Fibroblast of skin of back (primary cell): ENCODE measurements around the gene KRTAP1-3.
A peak's percentile ranks its signal among the peaks of the same experiment; 100 is the strongest.
"Not testable (repeated sequence)": the region's sequence is repeated elsewhere in the genome, so short reads cannot be mapped to it uniquely, and the experiment has no call there.

Source experiments
- DNase-seq: peaks from one replicate; pipeline ENCODE4 v3.0.0-alpha.2; 2013

KRTAP1-3 gene

DNA sequence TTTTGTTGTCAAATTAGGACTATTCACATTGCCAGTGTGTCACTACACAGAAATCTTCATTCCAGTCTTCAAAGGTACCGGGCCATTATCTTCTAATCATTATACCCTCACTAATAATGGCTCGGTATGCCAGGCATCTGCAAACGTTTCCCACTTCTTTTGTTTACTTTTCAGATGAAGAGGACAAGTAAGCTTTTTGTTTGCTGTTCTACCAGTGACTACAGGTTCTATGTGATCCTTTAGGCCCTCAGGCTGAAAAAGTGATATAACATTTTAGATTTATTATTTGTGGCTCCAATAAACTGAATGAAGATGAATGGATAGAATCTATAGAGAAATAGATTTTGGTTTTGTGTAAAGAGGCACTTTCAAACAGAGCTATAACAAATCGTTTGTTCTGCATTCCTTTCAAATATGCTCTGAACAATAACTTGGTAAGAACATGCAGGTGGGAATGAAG lies 25.3 kb downstream of the KRTAP1-3 start:
- DNase-seq: no peak

DNA sequence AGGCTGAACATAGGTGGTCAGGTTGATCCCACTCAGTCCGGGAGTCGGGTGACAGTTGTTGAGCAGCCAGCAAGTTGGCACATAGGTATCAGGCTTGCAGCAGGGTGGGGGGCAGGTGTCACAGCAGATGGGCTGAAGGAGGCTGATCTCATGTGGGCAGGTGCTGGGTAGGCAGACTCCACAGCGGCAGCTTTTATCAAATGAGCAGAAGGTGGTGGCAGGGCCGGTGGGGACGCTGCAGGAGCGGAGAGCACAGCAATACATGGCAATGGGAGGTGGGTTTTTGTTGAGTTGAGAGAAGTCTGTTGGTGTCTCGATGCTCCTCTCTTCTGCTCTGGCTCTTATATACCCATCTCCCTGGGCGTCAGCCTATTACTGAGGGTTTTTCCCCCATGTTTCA lies 25.9 kb downstream of the KRTAP1-3 start, which contains the start of gene KRTAP3-1:
KRTAP3-1 (minus strand) TSS at position 318 of the 400 bp plus-strand sequence; CDS start at position 264, 54 bp downstream.
- no peak for DNase-seq

DNA sequence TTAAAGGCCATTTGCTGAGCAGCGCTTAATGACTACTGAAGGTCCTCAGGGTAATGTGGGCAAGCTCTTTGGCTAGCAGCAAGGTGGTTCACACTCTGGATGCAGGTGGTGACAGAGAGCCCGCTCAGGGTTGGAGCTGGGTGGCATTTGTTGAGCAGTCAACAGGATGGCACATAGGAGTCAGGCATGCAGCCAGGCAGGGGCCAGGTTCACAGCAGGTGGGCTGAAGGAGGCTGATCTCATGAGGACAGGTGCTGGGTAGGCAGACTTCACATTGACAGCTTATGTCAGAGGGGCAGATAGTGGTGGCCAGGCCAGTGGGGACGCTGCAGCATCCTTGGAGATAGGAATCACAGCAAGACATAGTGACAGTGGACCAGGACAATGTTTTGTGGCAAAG lies 30.3 kb downstream of the KRTAP1-3 start:
- no peak for DNase-seq

DNA sequence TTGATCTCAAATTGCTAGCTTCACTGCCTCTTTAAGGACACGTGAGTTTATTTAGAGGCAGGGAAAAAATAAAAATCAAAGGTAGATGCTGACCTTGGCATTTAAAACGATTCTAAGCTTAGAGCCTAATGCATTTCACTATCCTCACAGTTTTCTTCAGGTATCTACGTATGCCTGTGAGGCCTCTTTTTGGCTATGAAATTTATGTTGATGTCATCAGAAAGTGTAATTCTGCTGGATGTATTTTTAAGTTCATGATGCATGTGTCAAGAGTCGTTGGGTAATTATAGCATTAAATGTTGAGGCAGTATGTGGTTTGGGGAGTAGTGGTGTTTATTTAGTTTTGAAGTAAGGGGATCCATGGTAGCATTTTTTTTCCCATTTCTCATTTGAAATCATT lies 30.7 kb downstream of the KRTAP1-3 start:
- no peak for DNase-seq

- DNase-seq: peak; percentile 53
Measured at GRCh38 chr17:41002814-41003213, 31.9 kb downstream of the KRTAP1-3 start.

GRCh38 chr17:41001795-41002194 lies 32.9 kb downstream of the KRTAP1-3 start:
- DNase-seq: no peak

- not testable (repeated sequence) for DNase-seq
Measured at GRCh38 chr17:40999563-40999962, 35.1 kb downstream of the KRTAP1-3 start, which contains the start of gene KRTAP3-2. Gene KRTAP3-2, minus strand, starts transcription at chr17:40999906. Its CDS starts 53 bp downstream, at chr17:40999853.

DNA sequence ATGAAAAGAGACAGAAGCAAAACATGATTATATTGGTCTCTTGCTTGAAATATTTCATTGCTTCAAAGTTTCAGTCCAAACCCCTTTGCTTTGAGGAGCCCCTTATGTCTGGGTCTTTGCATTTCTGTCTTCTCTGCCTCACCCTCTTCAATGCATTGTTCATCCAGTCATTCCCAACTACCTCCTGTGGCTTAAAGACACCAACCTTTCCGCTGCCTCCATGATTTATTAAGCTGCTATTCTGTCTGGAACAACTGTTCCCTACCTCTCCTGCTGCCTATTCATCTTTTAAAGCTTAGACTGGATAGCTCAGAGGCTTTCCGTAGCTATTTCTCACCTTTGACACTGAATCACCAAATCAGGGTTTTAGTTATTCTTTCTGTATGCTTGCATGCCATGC lies 37.3 kb downstream of the KRTAP1-3 start:
- DNase-seq: no peak

DNA sequence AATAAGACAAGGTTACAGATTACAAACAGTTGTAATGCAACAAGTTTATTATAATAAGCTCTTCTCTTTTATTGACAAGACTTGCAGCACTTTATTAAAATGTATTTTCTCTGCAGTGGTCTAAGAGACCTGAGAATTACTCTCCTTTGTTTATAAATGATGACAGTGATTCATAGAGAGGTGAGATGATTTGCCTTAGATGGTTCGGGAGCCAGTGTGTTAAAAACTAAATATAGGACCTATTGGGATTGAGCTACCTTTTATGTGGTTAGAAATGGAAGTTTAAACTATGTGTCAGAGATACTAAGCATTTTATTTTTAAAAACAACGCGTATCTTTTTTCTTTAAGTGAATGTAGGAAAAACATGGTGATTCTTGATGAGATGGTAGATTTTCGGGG lies 37.8 kb downstream of the KRTAP1-3 start:
- no peak for DNase-seq

GRCh38 chr17:40995116-40995515 lies 39.6 kb downstream of the KRTAP1-3 start:
- no peak for DNase-seq

- DNase-seq: no peak
Measured at GRCh38 chr17:40993839-40994238, 40.8 kb downstream of the KRTAP1-3 start, which contains the start of gene KRTAP3-3. Gene KRTAP3-3, minus strand, starts transcription at chr17:40994164. Its CDS starts 67 bp downstream, at chr17:40994097.

DNA sequence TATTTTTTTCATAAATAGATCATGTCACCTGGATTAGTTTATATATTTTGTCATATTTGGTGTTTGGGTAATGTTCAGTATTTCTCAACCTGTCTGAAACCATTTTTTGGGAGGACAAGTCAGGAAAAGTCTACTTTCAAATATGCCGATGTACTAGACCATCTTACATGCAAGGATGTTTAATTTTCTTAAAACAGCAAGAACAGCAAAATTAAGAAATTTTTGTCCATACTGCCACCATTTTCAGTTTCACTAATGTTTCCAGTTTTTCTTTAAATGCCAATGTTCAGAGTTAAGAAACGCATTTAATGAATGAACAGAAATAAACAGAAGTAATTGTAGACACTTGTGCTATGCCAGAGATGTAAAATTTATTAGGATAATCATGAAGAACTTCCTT lies 41.6 kb downstream of the KRTAP1-3 start:
- no peak for DNase-seq

DNA sequence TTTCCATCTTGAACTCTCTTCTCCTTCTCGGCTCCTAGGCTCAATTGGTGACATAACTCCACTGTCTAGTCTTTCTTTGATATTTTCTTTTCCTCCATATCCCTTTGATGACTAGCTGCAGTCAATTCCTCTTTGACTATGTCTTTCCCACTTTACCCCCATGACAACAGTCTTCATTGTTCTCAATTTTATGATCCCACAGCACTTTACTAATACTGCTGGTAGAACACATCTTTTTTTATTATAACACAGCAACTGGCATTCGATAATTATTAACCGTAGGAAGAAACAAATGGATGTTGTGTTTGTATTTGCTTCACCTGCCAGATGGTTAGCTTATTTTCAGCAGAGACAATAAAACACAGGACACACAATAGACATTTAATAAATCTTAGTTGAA lies 42.0 kb downstream of the KRTAP1-3 start:
- DNase-seq: no peak

GRCh38 chr17:40986920-40987319 lies 47.8 kb downstream of the KRTAP1-3 start:
- DNase-seq: no peak

DNA sequence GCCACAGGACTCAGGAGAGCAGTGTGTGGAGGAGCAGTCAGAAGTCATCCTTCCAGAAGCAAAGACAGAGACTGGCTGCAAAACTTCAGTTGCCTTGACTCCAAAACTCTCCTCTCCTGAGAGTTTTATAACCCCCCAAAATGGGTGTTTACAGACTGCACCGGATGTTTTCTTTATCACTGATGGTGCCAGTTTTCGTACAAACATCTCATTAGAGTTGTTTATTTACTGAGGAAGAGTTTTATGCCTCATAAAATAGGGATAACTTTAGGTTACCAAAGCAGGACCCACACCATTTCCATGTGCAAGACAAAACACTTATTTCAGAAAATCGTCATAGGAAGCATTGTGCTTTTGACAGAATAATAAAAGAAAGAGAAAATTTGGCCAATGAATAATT lies 50.4 kb downstream of the KRTAP1-3 start, which contains the start of gene KRT40:
KRT40 (minus strand) TSS at position 101 of the 400 bp plus-strand sequence; CDS start at position 48, 53 bp downstream.
- no peak for DNase-seq
